MM.1S (cell line): ENCODE measurements around the gene OLFML2A.

Experiments
- DNase-seq: peaks from one replicate; pipeline ENCODE4 v3.0.0-alpha.2; 2015
- H2AFZ ChIP-seq: fragments of 300-600 bp; sonication (generic); 2 replicates; pipeline ENCODE4 v1.6.0; 2016; ENCODE audit warnings: antibody characterized with exemption, low read length
- H3F3A ChIP-seq: fragments of 300-600 bp; sonication (generic); 2 replicates; pipeline ENCODE4 v1.6.1; 2016; ENCODE audit warnings: mild to moderate bottlenecking, antibody characterized with exemption, low read length, moderate library complexity, mixed read lengths; ENCODE audit not compliant: insufficient read depth
- H3K27ac ChIP-seq: fragments of 300-600 bp; sonication (generic); 2 replicates; pipeline ENCODE4 v1.5.1; 2016; ENCODE audit warnings: mild to moderate bottlenecking, low read length
- H3K27me3 ChIP-seq: fragments of 300-600 bp; sonication (generic); replicated peaks from 2 replicates; pipeline ENCODE4 v1.6.0; 2016; ENCODE audit warnings: low read length; ENCODE audit not compliant: insufficient read depth
- H3K36me3 ChIP-seq: fragments of 300-600 bp; sonication (generic); replicated peaks from 2 replicates; pipeline ENCODE4 v1.6.1; 2016; ENCODE audit warnings: mild to moderate bottlenecking, low read length, mixed read lengths; ENCODE audit not compliant: insufficient read depth
- H3K4me1 ChIP-seq: fragments of 300-600 bp; sonication (generic); 2 replicates; pipeline ENCODE4 v1.6.1; 2016; ENCODE audit warnings: low read length, mixed read lengths
- H3K4me2 ChIP-seq: fragments of 300-600 bp; sonication (generic); 2 replicates; pipeline ENCODE4 v1.6.0; 2016; ENCODE audit warnings: low read depth, low read length
- H3K4me3 ChIP-seq: fragments of 300-600 bp; sonication (generic); 2 replicates; pipeline ENCODE4 v1.5.1; 2016; ENCODE audit warnings: low read length, mixed read lengths
- H3K79me2 ChIP-seq: fragments of 300-600 bp; sonication (generic); 2 replicates; pipeline ENCODE4 v1.6.1; 2016; ENCODE audit warnings: mixed run types, low read length, mixed read lengths
- H3K9ac ChIP-seq: fragments of 300-600 bp; sonication (generic); 2 replicates; pipeline ENCODE4 v1.6.1; 2016; ENCODE audit warnings: low read length, mixed read lengths
- H3K9me2 ChIP-seq: fragments of 300-600 bp; sonication (generic); replicated peaks from 2 replicates; pipeline ENCODE4 v1.6.1; 2016; ENCODE audit warnings: mild to moderate bottlenecking, low read length, mixed read lengths; ENCODE audit not compliant: insufficient read depth
- H3K9me3 ChIP-seq: fragments of 300-600 bp; sonication (generic); replicated peaks from 2 replicates; pipeline ENCODE4 v1.6.1; 2016; ENCODE audit warnings: mild to moderate bottlenecking, low read length, mixed read lengths; ENCODE audit not compliant: insufficient read depth
- H4K20me1 ChIP-seq: fragments of 300-600 bp; sonication (generic); 2 replicates; pipeline ENCODE4 v1.6.1; 2016; ENCODE audit warnings: mild to moderate bottlenecking, low read length, moderate library complexity, mixed read lengths; ENCODE audit not compliant: insufficient read depth
- CTCF ChIP-seq: fragments of 300-600 bp; sonication (generic); IDR thresholded peaks from 2 replicates; pipeline ENCODE4 v1.5.1; 2016; ENCODE audit warnings: antibody characterized with exemption, low read length, mixed read lengths
- EZH2 ChIP-seq: fragments of 300-600 bp; sonication (generic); optimal IDR thresholded peaks from 2 replicates; pipeline ENCODE3; 2017; ENCODE audit warnings: low read depth, mild to moderate bottlenecking, antibody characterized with exemption, low read length, mixed read lengths
- EZH2phosphoT487 ChIP-seq: fragments of 300-600 bp; sonication (generic); IDR thresholded peaks from 2 replicates; pipeline ENCODE4 v1.6.1; 2018; ENCODE audit warnings: antibody characterized with exemption, low read length

Gene OLFML2A

GRCh38 chr9:124814164-124814535 lies 37.2 kb downstream of the OLFML2A start:
- Histone ChIP-seq H3K9me2 (no peaks in the 10 kb centered on the region), H3K27me3 (no peaks in the 10 kb centered on the region), H3K9ac (no peak overlapping the region), H3K27ac (no peak overlapping the region), H3K9me3 (no peaks in the 10 kb centered on the region), H3K4me3 (no peak overlapping the region), H3K4me1 (no peaks in the 10 kb centered on the region), H3K79me2 (no peaks in the 10 kb centered on the region), H4K20me1 (no peaks in the 10 kb centered on the region), H2AFZ (no peak overlapping the region), H3K36me3 (no peaks in the 10 kb centered on the region), H3K4me2 (no peak overlapping the region), H3F3A (no peaks in the 10 kb centered on the region)
- no peak for TF ChIP-seq EZH2phosphoT487
- TF ChIP-seq CTCF: no peak
- TF ChIP-seq EZH2: no peak
- DNase-seq: no peak

- no peak overlapping the region for H3K9ac ChIP-seq
- H3K79me2 ChIP-seq: no peaks in the 10 kb centered on the region
- no peaks in the 10 kb centered on the region for H3K27me3 ChIP-seq
- H3F3A ChIP-seq: no peaks in the 10 kb centered on the region
- H4K20me1 ChIP-seq: no peaks in the 10 kb centered on the region
- no peak overlapping the region for H3K4me2 ChIP-seq
- no peak overlapping the region for H3K27ac ChIP-seq
- no peaks in the 10 kb centered on the region for H3K4me1 ChIP-seq
- no peak overlapping the region for H3K4me3 ChIP-seq
- no peaks in the 10 kb centered on the region for H3K9me2 ChIP-seq
- DNase-seq: no peak
- H3K36me3 ChIP-seq: no peaks in the 10 kb centered on the region
- no peak overlapping the region for H2AFZ ChIP-seq
- H3K9me3 ChIP-seq: no peaks in the 10 kb centered on the region
- TF ChIP-seq CTCF: no peak
- no peak for TF ChIP-seq EZH2
These were observed 38.7 kb downstream of the OLFML2A start for GRCh38 chr9:124815601-124816000.

GRCh38 chr9:124818431-124819281 lies 41.7 kb downstream of the OLFML2A start:
- no peaks in the 10 kb centered on the region for H3K27me3 ChIP-seq
- no peak for DNase-seq
- no peaks in the 10 kb centered on the region for H3K36me3 ChIP-seq
- H3K9me2 ChIP-seq: no peaks in the 10 kb centered on the region
- no peaks in the 10 kb centered on the region for H3F3A ChIP-seq
- no peaks in the 10 kb centered on the region for H3K9me3 ChIP-seq
- H3K4me3 ChIP-seq: no peak overlapping the region
- H3K27ac ChIP-seq: no peak overlapping the region
- H3K4me2 ChIP-seq: no peak overlapping the region
- 0 out of 2 replicates have a peak overlapping the region, but pooled peaks have one; percentile 0 for H2AFZ ChIP-seq
- no peaks in the 10 kb centered on the region for H4K20me1 ChIP-seq
- no peaks in the 10 kb centered on the region for H3K4me1 ChIP-seq
- TF ChIP-seq EZH2phosphoT487 (no peak), CTCF (no peak), EZH2 (no peak)
- no peaks in the 10 kb centered on the region for H3K79me2 ChIP-seq
- H3K9ac ChIP-seq: no peak overlapping the region
